NCI-H446 (cell line): Measurements from ENCODE around the gene ESPNL.
"Not testable (repeated sequence)": the region's sequence is repeated elsewhere in the genome, so short reads cannot be mapped to it uniquely, and the experiment has no call there.

Experiments used
- DNase-seq, 2 experiments: peaks; one replicate each; lab custom pipeline; 2025; lab: John Stamatoyannopoulos, UW

ESPNL gene

GRCh38 chr2:238159071-238159539 lies 59.0 kb downstream of the ESPNL start:
- no peak for DNase-seq

- no peak for DNase-seq
These were observed 59.6 kb downstream of the ESPNL start for GRCh38 chr2:238159661-238160205.

- no peak for DNase-seq
These were observed 60.3 kb downstream of the ESPNL start for GRCh38 chr2:238160206-238161129.

- no peak for DNase-seq
These were observed 61.3 kb downstream of the ESPNL start for GRCh38 chr2:238161291-238162051.

DNA sequence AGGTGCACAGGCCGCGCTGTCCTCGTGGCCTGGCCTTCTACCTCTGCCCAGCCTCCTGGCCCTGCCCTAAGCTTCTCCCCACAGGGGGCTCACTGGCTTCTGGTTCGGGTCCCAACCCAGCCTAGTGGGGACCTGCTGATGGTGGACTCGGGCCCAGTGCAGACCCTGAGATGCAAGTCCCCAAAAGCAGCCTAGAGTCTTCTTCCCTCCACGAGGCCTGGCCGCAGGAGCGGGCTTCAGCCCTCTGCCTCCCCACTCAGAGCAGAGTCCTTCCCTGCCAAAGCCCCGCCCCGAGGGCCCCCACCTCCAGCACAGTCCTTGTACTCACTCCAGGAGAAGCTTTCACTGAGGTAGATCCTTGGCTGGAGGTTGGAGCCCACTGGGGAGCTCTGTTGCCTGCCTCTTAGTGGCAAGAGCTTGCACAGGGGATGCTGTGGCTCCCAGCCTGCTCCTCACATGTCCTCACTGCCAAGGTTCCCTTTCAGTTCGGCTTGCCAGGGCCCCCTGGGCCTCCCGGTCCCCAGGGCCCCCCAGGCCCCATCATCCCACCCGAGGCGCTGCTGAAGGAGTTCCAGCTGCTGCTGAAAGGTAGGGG lies 62.2 kb downstream of the ESPNL start:
- DNase-seq: no peak

- no peak for DNase-seq
These were observed 62.8 kb downstream of the ESPNL start for GRCh38 chr2:238162846-238163441.

- DNase-seq: no peak
These were observed 63.5 kb downstream of the ESPNL start for GRCh38 chr2:238163481-238164198.

GRCh38 chr2:238164906-238165287 lies 64.8 kb downstream of the ESPNL start:
- no peak for DNase-seq

DNA sequence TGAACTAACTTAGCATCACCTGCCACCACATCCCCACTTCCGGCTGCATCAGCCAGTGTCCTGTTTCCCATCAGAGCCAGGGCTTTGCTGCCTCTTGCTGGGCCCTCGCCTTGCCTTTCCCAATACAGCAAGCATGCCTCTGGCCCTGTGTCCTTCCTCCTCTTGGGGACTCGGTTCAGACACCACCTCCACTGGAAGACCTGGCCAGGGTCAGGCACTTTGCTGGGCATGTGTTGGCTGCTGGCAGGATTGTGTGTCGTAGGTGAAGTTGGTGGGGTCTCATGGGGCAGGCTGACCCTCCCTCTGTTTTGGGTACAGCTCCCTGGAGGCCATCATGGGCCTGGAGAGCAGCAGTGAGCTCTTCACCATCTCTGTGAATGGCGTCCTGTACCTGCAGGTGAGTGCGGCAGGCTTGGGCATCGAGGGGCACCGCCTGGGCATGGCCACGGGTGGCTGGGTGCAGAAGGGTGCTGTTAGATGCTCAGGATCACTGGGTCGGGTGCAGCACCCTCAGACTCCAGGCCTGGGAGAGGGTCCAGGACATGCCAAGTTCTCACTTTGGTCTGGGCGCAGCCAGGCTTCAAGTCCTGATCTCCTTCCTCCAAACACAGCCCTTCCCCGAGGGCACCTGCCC lies 65.3 kb downstream of the ESPNL start:
- DNase-seq: no peak

DNA sequence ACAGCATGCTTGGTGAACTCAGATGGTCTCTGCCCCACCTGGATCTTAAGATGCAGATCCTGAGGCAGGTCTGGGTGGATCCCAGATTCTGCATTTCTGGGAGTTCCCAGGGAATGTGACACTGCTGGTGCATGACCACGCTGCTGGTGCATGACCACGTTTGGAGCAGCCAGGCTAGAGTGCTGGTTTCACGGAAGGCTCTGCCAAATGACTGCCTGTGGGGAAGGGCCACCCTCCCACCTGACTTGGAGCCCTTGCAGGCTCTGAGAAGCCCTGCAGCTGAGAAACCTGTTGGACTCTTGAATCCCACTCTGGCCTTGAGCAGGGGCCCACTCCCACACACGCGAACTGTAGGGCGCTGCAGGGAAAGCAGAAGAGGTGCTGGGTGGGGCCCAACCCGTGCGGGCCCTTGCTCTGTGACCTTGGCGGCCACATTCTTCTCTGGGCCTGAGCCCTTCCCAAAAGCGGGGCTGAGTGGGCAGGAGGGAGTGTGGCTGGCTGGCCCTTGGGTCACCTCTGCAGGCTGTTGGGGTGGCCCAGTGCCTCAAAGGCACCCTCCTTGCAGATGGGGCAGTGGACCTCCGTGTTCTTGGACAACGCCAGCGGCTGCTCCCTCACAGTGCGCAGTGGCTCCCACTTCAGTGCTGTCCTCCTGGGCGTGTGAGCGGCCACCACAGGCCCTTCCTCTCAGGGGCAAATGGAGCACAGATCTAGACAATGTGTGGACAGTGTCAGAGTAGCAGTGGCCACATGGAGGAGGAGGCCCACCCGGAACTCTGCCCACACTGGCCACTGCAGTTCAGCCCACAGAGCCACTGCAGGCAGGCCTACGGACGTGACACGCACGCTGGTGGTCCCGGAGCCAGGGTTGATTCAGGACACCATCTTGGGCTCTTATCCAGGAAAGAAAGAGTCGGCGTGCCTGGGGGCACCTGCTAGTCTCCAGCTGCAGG lies 66.5 kb downstream of the ESPNL start:
- DNase-seq: no peak

DNA sequence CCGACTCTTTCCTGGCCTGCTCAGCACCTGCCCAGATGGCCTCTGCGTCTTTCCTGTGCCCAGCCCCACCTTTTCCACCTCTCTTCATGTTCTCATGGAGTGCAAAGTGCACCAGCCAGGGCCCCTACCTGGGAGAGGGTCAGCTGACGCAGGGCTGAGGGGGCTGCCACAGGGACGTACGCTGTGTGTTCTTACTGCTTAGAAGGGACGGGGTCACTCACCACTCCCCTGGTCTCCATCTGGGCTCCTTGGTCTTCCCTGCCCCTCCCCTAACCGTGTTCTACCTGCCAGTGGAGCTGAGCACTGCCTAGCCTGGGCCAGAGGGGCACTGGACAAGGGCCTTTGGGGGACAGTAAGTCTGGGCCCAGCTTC lies 67.2 kb downstream of the ESPNL start:
- no peak for DNase-seq

- no peak for DNase-seq
These were observed 67.6 kb downstream of the ESPNL start for GRCh38 chr2:238167761-238168160.

- DNase-seq: no peak
These were observed 68.3 kb downstream of the ESPNL start for GRCh38 chr2:238168196-238169047.

DNA sequence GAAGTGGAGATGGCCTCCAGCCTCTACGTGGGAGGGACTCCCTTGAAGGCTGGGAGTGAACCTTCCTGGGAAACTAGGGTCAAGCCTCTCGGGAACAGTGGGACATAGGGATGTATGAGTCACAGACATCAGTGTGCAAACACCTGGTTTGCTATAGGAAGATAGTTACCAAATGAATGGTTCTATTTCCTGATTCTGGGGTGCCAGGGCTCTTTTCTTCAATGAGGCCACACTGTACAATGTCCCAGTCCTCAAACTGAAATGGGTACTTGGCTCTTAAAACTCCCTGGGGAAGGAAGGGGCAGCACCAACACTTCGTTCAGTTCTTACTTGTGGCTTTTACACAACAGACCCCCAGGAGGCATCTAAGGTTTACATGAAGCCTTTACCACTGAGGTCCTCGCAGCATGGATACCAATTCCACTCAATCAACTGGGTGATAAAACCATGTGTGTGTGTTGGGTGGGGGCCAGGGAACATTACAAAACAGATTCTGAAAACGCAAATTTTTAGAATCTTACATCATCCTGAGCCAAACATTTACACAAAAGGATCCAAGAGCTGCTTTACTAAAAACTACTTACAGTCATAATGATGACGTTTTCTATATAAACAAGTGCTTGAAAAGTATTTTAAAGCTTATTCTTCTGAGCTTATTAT lies 69.0 kb downstream of the ESPNL start:
- no peak for DNase-seq

DNA sequence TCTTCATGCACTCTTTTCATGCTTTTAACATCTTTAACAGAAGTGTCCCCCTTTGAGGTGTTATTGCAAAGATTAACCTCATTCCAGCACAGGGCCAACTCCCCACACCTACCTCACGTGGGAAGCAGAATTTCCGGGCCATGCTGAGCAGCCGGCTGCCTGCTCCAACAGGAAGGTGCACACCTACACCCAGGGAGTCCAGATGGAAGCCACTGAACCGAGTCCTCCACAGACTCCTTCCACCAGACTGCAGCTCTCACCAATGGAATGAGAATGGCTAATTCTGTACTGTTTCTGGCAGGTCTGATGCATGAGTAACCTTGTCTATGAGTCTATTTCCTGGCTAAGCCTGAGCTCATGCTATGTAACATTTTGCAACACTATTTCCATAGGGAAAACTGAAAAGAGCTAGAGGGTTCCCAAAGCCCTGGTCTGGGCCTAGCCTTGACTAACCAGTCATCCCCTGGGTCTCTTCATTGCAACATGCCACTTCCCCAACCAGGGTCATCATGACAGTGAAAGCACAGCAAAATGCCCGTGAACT lies 69.6 kb downstream of the ESPNL start:
- DNase-seq: no peak

GRCh38 chr2:238170386-238171071 lies 70.4 kb downstream of the ESPNL start:
- DNase-seq: no peak

DNA sequence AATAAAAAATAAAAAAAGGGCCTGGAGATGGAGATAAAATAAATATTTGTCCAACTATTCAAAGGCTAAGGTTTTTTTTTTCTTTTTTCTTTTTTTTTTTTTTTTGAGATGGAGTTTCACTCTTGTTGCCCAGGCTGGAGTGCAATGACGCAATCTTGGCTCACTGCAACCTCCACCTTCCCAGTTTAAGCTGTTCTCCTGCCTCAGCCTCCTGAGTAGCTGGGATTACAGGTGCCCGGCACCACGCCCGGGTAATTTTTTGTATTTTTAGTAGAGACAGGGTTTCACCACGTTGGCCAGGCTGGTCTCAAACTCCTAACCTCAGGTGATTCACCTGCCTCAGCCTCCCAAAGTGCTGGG lies 70.9 kb downstream of the ESPNL start:
- DNase-seq: not testable (repeated sequence)
